Right lobe of liver (tissue), 4 donors: ENCODE data around the gene CACNA2D1.

Experiments
- CTCF ChIP-seq, 4 donors: fragments of 200-600 bp in 3 of 4; fragments of 450-650 bp in 1 of 4; IDR thresholded peaks; one replicate each; pipeline versions ENCODE4 v1.5.1 to v1.8.0; 2016 to 2022; ENCODE audit warnings: antibody characterized with exemption in 4 of 4, mild to moderate bottlenecking in 2 of 4
- POLR2A ChIP-seq: fragments of 450-650 bp; IDR thresholded peaks from one replicate; pipeline ENCODE4 v1.6.1; 2017; ENCODE audit warnings: antibody characterized with exemption, mild to moderate bottlenecking
- donor health status: DM: no; HTN: no; CAD: no.
- donor health status: DM: no; HTN: no; CAD: no.
- donor health status: DM: no; HTN: yes; CAD: no.

- TF ChIP-seq CTCF (IDR thresholded peaks at IDR 0.05) (no peak), POLR2A (no peak)
These were observed 154.4 kb downstream of the CACNA2D1 start for GRCh38 chr7:82289152-82289535.
